Measurements from ENCODE around the gene KSR1. TPM values are rescaled to one million over a fixed set of nuclear protein-coding genes. Genes with fewer than 3 reads are reported as not detected.

KSR1 gene
- total and polyA plus RNA-seq, 9 of the 15 experiments (the other 6 are each of a cell fraction or from before 2014, with no cell fraction given): 1.4 to 51.7 (median 18.4) TPM

DNA sequence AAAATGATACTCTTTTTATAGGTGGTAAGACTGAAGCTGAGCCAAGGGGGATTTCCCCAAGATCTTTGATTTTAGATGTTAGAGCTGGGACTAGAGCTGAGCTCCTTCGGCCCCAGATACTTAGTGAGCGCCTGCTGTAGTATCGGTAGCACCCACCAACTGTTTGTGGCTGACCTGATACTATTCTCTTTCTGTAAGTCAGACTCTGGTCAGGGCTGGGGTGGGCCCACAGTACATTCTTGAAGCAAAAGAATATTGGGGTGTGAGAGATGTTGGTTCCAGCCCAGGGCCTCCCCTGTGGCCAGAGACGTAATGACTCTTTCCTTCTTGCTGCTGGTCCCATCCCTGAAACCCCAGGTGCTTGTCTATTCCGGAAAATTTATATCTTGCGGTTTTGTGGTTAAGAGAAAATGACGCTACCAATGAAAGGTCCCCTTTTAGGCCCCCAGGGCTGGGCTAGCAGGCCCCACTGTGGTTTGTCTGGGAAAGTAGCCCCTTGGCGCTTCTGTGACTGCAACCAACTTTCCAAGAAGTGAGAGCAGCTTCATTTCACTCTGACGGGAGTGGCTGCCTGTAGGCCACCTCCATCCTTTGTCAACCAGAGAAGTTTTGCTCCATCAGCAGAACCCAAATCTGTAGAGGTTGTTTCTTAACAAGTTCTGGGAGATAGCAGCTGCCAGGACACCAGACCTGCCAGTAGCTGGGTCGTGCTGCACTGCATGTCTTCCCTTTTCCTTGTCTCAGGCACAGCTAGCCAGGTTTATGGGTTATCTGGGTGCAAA lies 88.3 kb downstream of the KSR1 start (continued):
- TF ChIP-seq, protein P1, sequence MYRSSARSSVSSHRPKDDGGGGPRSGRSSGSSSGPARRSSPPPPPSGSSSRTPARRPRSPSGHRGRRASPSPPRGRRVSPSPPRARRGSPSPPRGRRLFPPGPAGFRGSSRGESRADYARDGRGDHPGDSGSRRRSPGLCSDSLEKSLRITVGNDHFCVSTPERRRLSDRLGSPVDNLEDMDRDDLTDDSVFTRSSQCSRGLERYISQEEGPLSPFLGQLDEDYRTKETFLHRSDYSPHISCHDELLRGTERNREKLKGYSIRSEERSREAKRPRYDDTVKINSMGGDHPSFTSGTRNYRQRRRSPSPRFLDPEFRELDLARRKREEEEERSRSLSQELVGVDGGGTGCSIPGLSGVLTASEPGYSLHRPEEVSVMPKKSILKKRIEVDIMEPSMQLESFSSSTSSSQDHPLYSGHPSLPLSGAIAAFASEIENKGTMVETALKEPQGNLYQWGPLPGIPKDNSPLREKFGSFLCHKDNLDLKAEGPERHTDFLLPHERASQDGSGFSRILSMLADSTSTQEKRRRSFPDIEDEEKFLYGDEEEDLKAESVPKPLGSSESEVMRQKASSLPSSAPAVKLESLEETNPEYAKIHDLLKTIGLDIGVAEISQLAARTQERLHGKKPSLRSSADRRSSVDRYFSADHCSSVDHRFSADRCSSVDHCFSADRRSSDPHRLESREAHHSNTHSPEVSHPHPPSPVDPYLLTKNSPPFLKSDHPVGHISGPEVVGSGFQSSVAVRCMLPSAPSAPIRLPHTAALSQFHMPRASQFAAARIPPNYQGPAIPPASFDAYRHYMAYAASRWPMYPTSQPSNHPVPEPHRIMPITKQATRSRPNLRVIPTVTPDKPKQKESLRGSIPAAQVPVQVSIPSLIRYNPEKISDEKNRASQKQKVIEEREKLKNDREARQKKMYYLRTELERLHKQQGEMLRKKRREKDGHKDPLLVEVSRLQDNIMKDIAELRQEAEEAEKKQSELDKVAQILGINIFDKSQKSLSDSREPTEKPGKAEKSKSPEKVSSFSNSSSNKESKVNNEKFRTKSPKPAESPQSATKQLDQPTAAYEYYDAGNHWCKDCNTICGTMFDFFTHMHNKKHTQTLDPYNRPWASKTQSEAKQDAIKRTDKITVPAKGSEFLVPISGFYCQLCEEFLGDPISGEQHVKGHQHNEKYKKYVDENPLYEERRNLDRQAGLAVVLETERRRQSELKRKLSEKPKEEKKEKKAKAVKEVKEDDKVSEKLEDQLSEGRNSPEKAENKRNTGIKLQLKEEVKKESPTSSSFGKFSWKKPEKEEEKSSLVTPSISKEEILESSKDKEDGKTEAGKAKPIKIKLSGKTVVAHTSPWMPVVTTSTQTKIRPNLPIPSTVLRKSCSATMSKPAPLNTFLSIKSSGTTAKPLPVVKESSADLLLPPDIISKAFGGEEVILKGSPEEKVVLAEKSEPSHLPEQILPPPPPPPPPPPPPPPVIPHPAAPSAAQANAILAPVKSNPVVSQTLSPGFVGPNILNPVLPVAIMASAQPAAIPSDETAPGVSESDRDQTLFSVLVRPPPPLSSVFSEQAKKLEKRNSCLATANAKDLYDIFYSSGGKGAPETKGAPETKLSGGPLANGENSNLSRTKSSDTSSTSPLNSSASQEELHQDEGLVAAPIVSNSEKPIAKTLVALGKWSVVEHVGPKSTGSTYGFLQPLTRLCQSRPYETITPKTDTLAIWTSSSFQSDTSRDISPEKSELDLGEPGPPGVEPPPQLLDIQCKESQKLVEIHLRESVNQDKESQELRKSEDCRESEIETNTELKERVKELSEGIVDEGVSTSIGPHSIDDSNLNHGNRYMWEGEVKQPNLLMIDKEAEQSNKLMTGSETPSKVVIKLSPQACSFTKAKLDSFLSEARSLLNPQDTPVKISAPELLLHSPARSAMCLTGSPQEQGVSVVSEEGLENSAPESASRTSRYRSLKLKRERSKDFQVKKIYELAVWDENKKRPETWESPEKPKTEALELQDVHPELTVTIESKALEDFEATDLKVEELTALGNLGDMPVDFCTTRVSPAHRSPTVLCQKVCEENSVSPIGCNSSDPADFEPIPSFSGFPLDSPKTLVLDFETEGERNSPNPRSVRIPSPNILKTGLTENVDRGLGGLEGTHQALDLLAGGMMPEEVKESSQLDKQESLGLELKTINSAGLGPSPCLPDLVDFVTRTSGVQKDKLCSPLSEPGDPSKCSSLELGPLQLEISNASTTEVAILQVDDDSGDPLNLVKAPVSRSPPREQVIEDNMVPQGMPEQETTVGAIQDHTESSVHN (IDR thresholded peaks at IDR 0.05; ENCODE audit: borderline replicate concordance in 1 of 2, low read depth in 1 of 2): peak in 1 of 2 experiments; percentile 79; a peak in 2 of 4 replicates
- TF ChIP-seq ZNF212 (CRISPR knock-in tag; IDR thresholded peaks at IDR 0.05) (no peak), ZNF140 (CRISPR knock-in tag; IDR thresholded peaks at IDR 0.05) (no peak), SAP30 (IDR thresholded peaks at IDR 0.05; ENCODE audit: borderline replicate concordance, insufficient read depth, low read depth, low read length, poor library complexity, severe bottlenecking) (no peak), NFRKB (IDR thresholded peaks at IDR 0.05; ENCODE audit: low read depth) (no peak), CCNT2 (IDR thresholded peaks at IDR 0.05; ENCODE audit: borderline replicate concordance, extremely low read depth, insufficient read length, low read depth, low read length) (peak; percentile 81), HMG20A (CRISPR knock-in tag; conservative IDR thresholded peaks at IDR 0.05) (no peak), MAFK (IDR thresholded peaks at IDR 0.05; ENCODE audit: low read length) (peak; percentile 61), BCL6 (CRISPR knock-in tag; IDR thresholded peaks at IDR 0.05) (no peak), MIER1 (IDR thresholded peaks at IDR 0.05; ENCODE audit: low read depth) (no peak), ZBED1 (IDR thresholded peaks at IDR 0.05) (no peak), ZNF551 (CRISPR knock-in tag; IDR thresholded peaks at IDR 0.05) (no peak), ZNF431 (CRISPR knock-in tag; IDR thresholded peaks at IDR 0.05) (no peak), KAT8 (IDR thresholded peaks at IDR 0.05; ENCODE audit: low read depth) (no peak), KAT2B (IDR thresholded peaks at IDR 0.05; ENCODE audit: low read depth, low read length) (no peak), EZH2 (IDR thresholded peaks at IDR 0.05; ENCODE audit: borderline replicate concordance, low read depth, low read length) (no peak)
- TF ChIP-seq, protein P2, sequence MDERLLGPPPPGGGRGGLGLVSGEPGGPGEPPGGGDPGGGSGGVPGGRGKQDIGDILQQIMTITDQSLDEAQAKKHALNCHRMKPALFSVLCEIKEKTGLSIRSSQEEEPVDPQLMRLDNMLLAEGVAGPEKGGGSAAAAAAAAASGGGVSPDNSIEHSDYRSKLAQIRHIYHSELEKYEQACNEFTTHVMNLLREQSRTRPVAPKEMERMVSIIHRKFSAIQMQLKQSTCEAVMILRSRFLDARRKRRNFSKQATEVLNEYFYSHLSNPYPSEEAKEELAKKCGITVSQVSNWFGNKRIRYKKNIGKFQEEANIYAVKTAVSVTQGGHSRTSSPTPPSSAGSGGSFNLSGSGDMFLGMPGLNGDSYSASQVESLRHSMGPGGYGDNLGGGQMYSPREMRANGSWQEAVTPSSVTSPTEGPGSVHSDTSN (CRISPR knock-in tag; IDR thresholded peaks at IDR 0.05; ENCODE audit: low read depth): 0 out of 2 replicates have a peak, but pooled peaks have one; percentile 7
- TF ChIP-seq, protein P2 (tag; conservative IDR thresholded peaks at IDR 0.05; ENCODE audit: low read depth): peak; percentile 80
